Liver (tissue), 3 donors: ENCODE data around the gene LRRC2.

Source experiments
- ATF3 ChIP-seq: IDR thresholded peaks from 2 replicates; pipeline ENCODE4 v1.6.1; 2016; ENCODE audit warnings: antibody characterized with exemption
- TAF1 ChIP-seq: conservative IDR thresholded peaks from 2 replicates; pipeline ENCODE4 v1.6.1; 2016; ENCODE audit warnings: antibody characterized with exemption, mild to moderate bottlenecking
- TF ChIP-seq, protein P1 (sequence below): fragments of 150-350 bp; IDR thresholded peaks from 2 replicates; pipeline ENCODE4 v1.5.1; 2017; ENCODE audit warnings: improper control_type of control experiment, low read depth, low read length; ENCODE audit not compliant: missing input control
- donor health status: healthy.
- donor health status: healthy.

GRCh38 chr3:46483825-46484224, 82.3 kb downstream of the LRRC2 start:
- TF ChIP-seq, protein P1, sequence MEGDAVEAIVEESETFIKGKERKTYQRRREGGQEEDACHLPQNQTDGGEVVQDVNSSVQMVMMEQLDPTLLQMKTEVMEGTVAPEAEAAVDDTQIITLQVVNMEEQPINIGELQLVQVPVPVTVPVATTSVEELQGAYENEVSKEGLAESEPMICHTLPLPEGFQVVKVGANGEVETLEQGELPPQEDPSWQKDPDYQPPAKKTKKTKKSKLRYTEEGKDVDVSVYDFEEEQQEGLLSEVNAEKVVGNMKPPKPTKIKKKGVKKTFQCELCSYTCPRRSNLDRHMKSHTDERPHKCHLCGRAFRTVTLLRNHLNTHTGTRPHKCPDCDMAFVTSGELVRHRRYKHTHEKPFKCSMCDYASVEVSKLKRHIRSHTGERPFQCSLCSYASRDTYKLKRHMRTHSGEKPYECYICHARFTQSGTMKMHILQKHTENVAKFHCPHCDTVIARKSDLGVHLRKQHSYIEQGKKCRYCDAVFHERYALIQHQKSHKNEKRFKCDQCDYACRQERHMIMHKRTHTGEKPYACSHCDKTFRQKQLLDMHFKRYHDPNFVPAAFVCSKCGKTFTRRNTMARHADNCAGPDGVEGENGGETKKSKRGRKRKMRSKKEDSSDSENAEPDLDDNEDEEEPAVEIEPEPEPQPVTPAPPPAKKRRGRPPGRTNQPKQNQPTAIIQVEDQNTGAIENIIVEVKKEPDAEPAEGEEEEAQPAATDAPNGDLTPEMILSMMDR = no peak
- TF ChIP-seq TAF1 (no peak), ATF3 (no peak)
